GDM1 (cell line): ENCODE measurements around the gene ATG2B.

ENCODE experiments used
- DNase-seq: peaks from one replicate; lab custom pipeline; 2025; lab: John Stamatoyannopoulos, UW

ATG2B gene

DNA sequence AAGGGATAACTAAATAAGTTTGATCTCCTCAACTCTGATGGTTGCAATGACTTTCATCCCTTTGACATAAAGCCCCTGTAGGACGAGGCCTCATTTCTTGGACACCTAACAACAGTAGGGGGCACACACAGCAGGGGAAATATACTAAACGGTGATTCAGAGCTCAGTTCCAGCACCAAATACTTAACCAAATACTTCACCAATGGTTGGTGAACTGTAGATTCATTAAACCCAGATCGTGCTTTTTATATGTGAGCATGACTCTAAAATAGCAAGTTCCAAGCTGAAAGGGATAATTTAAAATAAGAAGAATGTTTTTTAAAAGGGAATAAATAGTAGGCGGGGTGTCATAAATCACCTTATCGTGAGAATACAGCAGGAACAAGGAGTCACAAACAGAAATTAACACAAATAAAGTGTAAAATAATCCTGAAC, 53.2 kb downstream of the ATG2B start:
- no peak for DNase-seq

DNA sequence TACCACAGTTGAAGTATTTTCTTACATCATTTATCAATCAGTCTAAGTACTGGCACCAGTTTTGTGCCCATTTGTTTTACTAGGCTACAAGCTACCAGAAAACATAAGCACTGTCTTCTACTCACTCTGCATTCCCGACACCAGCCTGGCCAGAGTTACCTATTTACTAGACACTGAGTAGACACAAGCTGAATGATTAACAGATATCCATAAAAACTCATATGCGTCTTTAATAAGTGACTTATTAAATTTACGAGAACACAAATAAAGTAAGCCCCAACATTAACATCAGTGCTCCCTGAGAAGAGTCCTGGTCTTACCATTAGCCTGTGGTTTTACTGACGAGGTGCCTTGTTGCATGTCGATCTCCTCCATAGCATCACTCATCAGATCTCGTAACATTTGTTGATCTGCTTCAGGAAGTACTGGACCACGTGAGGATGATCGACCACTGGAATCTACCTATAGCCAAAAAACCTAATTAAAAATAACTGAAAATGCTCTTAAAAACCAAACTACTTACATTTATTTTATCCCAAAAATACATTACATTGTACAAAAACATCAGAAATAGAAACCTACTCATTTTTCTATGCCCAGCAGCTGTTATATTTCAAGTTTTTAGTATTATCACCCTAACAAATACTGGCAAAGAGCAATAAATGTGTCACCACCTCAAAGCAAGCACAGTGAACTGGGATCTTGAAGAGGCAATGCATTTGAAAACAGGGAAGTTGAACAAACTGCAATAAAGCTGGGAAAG, 53.8 kb downstream of the ATG2B start:
- DNase-seq, result no peak

DNA sequence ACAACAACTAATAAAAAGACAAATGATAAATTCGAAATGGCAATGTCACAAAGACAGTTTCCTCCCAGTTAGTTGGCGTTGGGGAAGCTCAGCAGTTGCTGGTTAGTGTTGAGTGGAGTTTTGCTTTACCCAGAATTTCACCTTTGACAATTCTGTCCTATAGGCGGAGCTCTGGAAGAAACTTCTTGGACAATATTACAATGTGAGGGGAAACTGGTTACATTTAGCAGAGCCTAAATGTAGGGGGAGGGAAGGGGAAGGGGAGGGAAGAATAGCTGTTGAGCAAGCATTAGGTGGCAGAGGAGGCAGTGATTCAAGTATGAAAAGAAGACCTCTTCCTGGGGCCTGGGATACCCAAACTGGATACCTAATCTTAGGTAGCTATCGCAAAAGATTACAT, 55.7 kb downstream of the ATG2B start:
- no peak for DNase-seq

GRCh38 chr14:96304956-96305355, 58.2 kb downstream of the ATG2B start:
- no peak for DNase-seq

DNA sequence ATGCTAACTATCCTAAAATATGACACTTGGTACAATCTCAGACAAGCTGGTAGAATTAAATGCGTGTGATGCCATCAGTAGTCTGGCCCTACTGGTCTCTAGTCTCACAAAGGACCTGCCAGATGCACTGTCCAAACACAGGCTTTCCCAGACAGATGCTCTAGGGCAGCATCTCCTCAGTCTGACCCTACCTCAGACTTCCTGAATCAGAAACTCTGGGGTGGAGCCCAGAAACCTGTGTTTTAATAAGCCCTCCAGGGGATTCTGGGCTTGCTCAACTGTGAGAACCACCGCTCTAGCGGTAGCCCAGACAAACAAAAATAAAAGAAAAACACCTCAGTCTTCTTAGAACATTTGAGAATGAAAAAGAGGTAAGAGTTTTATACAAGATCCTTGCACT, 59.2 kb downstream of the ATG2B start:
- no peak for DNase-seq

GRCh38 chr14:96299441-96299840, 63.7 kb downstream of the ATG2B start:
- DNase-seq, result no peak

GRCh38 chr14:96297997-96298515, 65.1 kb downstream of the ATG2B start:
- no peak for DNase-seq

DNA sequence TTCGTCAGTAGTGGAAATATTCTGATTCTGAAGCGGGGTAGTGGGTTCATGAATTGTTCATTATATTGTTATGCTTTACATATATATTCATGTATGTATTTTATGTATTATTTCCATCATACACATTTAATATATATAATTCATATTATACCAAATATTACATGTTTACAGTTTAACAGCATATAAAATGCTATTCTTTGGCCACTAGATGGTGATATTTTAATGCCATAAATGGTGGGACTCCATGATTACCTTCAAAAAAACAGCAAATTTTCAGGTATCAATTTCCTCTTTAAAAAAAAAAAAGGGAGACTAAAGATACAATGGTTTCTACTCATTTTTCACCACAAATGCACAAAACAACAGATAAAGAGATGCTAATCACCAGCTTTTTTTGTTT, 66.1 kb downstream of the ATG2B start:
- no peak for DNase-seq

DNA sequence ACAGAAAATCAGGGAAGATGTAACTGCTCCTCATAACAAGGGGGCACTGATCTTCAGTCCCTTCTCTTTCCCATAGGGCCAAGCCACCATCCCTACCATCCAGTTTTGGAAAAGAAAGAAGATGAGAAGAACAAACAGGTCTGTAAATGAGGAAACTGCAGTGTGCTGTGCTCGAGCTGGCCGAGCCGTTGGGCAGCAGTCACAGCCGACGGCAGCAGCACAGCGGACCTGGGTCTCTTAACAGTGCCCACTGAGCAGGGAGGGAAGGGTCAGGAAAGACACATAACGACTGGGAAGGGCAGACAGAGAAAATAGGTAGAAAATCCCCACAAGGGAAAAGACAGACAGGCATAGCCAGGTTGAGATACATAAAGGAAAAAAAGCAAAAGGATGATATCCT, 68.9 kb downstream of the ATG2B start:
- no peak for DNase-seq

GRCh38 chr14:96287856-96288255, 75.3 kb downstream of the ATG2B start:
- no peak for DNase-seq

DNA sequence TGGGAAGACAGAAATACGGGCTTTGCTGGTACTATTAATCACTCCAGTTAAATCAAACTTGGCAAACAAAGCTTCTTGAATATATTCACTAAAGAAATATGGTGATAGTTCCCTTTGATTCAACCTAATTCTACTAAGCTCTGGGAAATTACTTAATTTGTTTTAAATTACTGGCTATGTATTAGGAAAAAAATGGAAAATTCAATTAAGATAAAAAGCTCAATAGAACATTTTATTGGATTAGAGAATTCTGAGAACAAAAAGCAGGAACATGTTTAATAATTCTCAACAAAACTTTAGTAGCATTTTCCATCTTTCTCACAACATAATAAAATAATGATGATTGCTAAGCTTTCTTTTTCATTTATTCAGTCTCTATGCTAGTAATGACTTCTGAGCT, 76.9 kb downstream of the ATG2B start:
- no peak for DNase-seq

- DNase-seq, result no peak
Measured at GRCh38 chr14:96285667-96286066, 77.5 kb downstream of the ATG2B start.

GRCh38 chr14:96284430-96284829, 78.7 kb downstream of the ATG2B start:
- DNase-seq, result no peak

- no peak for DNase-seq
Measured at GRCh38 chr14:96284008-96284407, 79.1 kb downstream of the ATG2B start.

GRCh38 chr14:96281486-96281885, 81.7 kb downstream of the ATG2B start:
- DNase-seq, result no peak

DNA sequence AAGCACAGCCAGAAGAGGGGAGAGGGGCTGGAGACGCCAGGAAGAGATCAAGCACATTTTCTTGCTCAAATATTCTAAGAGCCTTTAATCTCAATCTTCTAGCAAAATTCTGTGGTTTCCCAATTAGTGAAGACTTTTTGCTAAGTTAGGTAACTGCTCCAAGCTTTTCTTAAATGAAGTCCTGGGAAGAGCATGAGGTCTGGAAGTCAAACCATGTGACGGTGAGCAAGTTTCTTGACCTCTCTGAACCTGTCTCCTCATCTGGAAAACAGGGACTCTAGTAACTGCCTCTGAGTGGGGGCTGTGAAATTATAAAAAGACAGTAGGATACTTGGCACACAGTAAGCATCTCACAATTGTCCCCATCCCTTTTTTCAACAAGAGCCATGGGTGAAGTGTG, 83.0 kb downstream of the ATG2B start:
- DNase-seq, result no peak

- no peak for DNase-seq
Measured at GRCh38 chr14:96279564-96279963, 83.6 kb downstream of the ATG2B start.

DNA sequence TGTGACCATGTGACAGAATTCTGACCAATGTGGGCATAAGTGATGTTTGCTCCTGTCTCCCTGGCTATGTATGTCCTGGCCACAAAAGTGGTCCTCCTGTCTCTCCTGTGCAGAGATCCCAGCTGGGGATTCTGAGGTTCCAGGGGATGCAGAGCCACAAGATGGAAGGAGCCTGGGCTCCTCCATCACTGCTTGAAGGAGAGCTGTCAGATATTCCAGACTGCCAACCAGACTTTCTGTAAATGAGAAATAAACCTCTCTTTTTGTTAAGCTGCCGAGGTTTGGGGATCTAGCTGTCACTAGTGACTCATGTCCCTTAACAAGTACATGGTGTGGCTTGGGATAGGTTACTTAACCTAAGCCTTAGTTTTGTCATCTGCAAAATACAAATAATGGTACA, 85.3 kb downstream of the ATG2B start:
- no peak for DNase-seq

DNA sequence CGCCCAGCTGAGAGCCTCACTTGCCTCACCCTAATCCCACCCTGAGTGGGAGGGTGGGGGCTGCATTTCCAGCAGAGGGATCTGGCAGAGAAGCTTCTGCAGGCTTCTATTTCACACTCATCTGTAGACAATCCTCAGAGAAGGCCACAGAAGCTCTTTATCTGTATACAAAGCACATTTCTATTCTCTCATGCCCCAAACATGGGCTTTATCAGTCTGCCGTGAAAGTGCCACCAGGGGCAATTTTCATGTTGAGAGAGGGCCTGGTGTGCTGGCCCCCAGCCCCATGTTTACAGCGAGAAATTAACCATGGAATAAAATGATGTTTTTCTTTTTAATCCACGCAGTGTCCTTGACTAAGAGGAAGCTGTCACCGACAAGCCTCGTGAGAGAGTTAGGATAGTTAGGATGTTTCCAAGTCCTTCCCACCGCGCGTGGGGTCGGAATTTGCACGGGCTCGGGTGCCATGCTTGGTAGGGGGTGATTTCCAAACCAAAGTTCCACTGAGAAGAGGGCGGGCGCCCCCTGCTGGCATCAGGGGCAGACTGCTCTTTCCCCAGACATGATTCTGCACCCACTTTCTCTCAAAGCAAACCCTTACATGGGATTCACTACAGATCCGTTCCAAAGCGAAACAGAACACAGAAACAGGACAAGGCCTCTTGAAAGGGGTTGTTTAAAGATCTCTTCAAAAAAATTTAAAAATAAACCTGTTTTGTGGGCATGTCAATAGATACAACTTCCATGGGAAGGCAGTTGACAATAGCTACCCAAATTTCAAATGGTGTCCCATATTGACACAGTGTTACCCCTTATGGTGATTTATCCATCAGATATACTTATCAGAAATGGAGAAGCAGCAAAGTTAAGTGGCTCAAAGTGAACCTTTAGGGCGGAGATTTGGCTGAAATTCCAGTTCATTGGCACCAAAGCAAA, 87.7 kb downstream of the ATG2B start:
- no peak for DNase-seq

- no peak for DNase-seq
Measured at GRCh38 chr14:96274543-96274942, 88.6 kb downstream of the ATG2B start.

- no peak for DNase-seq
Measured at GRCh38 chr14:96274122-96274521, 89.0 kb downstream of the ATG2B start.

GRCh38 chr14:96273629-96274028, 89.5 kb downstream of the ATG2B start:
- DNase-seq, result no peak
